Testis (tissue), 3 donors: ENCODE data around the gene PLCB1. TPM values are rescaled to one million over a fixed set of nuclear protein-coding genes. Genes with fewer than 3 reads are reported as not detected.

Experiments used
- DNase-seq: peaks from one replicate; pipeline ENCODE4 v3.0.0-alpha.2; 2019
- H3K27ac ChIP-seq, 2 donors: fragments of 200-600 bp; sonication (generic); one replicate each; pipeline ENCODE4 v1.5.1; 2019
- H3K27me3 ChIP-seq: fragments of 200-600 bp; sonication (generic); one replicate; pipeline ENCODE4 v1.5.1; 2019
- H3K36me3 ChIP-seq: fragments of 200-600 bp; sonication (generic); one replicate; pipeline ENCODE4 v1.5.1; 2017; ENCODE audit warnings: low read depth; ENCODE audit errors: missing control alignments
- H3K4me1 ChIP-seq: fragments of 200-600 bp; sonication (generic); one replicate; pipeline ENCODE4 v1.5.1; 2019
- H3K4me3 ChIP-seq, 2 donors: fragments of 200-600 bp; sonication (generic); one replicate each; pipeline ENCODE4 v1.5.1; 2017 to 2019
- H3K9me3 ChIP-seq: fragments of 200-600 bp; sonication (generic); one replicate; pipeline ENCODE4 v1.5.1; 2017
- CTCF ChIP-seq, 3 experiments: fragments of 450-650 bp in 2 of 3; fragments of 200-600 bp in 1 of 3; sonication (generic) in 1 of 3; IDR thresholded peaks; one replicate each; pipeline ENCODE4 v1.5.1; 2016 to 2019; ENCODE audit warnings: antibody characterized with exemption in 3 of 3, mild to moderate bottlenecking in 2 of 3, moderate library complexity in 1 of 3
- POLR2A ChIP-seq: fragments of 450-650 bp; IDR thresholded peaks from one replicate; pipeline ENCODE4 v1.6.1; 2017; ENCODE audit warnings: antibody characterized with exemption, mild to moderate bottlenecking, moderate library complexity
- WGBS, 2 donors: methylation state at CpG; one replicate each; pipeline ENCODE4 v1.1.5; 2018; 5-methylcytosine and 5-hydroxymethylcytosine counted together
- intact Hi-C: fragments of 100-400 bp; cut with DNase I; formaldehyde crosslinking; loops from one replicate; pipeline ENCODE4 v1.15.1; 2023; ENCODE audit warnings: low total_unique reads
- polyA plus RNA-seq: library from polyadenylated mRNA; stranded (reverse); fragments of 350-450 nt; fragmentation: Illumina TruSeq; extraction: RNeasy Lipid Tissue Mini Kit (QIAGEN cat#74804); gene quantifications from one replicate; pipeline ENCODE4 v1.2.3, GENCODE V29; 2014; ENCODE audit warnings: low read depth, low replicate concordance; ENCODE audit not compliant: insufficient read depth
- total RNA-seq, 2 donors: library from RNA; depleted of rRNA; stranded (reverse); fragments of >200 nt; gene quantifications; one replicate each; pipeline ENCODE4 v1.2.3, GENCODE V29; 2016

The PLCB1 gene
- total and polyA plus RNA-seq, 3 donors from 2014 or later = 3.1 to 9.8 (median 8.2) TPM

- Histone ChIP-seq H3K4me3 (no peak overlapping the region), H3K9me3 (no peaks in the 10 kb centered on the region), H3K27me3 (no peaks in the 10 kb centered on the region), H3K4me1 (no peaks in the 10 kb centered on the region), H3K36me3 (no peaks in the 10 kb centered on the region), H3K27ac (no peak overlapping the region)
- WGBS, 2 donors = 50 to 51% methylated on average over 1 of the region's 1 CpG
- no peak for DNase-seq
- intact Hi-C loops = no loop called here
- no peak for TF ChIP-seq POLR2A
- no peak for TF ChIP-seq CTCF (IDR thresholded peaks at IDR 0.05)
Measured at GRCh38 chr20:8150591-8150990, 18.5 kb downstream of the PLCB1 start.

- Histone ChIP-seq H3K9me3 (no peaks in the 10 kb centered on the region), H3K27me3 (no peaks in the 10 kb centered on the region), H3K36me3 (no peaks in the 10 kb centered on the region), H3K4me3 (no peak overlapping the region), H3K4me1 (no peaks in the 10 kb centered on the region), H3K27ac (no peak overlapping the region)
- no peak for DNase-seq
- WGBS, 2 donors = 65 to 80% methylated on average over 5 of the region's 5 CpGs
- no peak for TF ChIP-seq POLR2A
- intact Hi-C loops = no loop called here
Measured at GRCh38 chr20:8151372-8151771, 19.3 kb downstream of the PLCB1 start.

GRCh38 chr20:8152183-8152582 is 20.1 kb downstream of the PLCB1 start:
- DNase-seq = no peak
- H3K4me3 ChIP-seq = no peak overlapping the region
- H3K27me3 ChIP-seq = no peaks in the 10 kb centered on the region
- no peak for TF ChIP-seq CTCF (IDR thresholded peaks at IDR 0.05)
- no peak for TF ChIP-seq POLR2A
- no peaks in the 10 kb centered on the region for H3K9me3 ChIP-seq
- intact Hi-C loops = no loop called here
- 54 to 64% methylated on average over 1 of the region's 1 CpG for whole genome bisulfite sequencing, 2 donors
- no peaks in the 10 kb centered on the region for H3K4me1 ChIP-seq
- no peaks in the 10 kb centered on the region for H3K36me3 ChIP-seq
- no peak overlapping the region for H3K27ac ChIP-seq

GRCh38 chr20:8152847-8153246 is 20.8 kb downstream of the PLCB1 start:
- H3K27me3 ChIP-seq = no peaks in the 10 kb centered on the region
- H3K9me3 ChIP-seq = no peaks in the 10 kb centered on the region
- no peaks in the 10 kb centered on the region for H3K4me1 ChIP-seq
- no peak for DNase-seq
- intact Hi-C loops = no loop called here
- H3K4me3 ChIP-seq = no peak overlapping the region
- H3K27ac ChIP-seq = no peak overlapping the region
- whole genome bisulfite sequencing, 2 donors = 92 to 94% methylated on average over 2 of the region's 2 CpGs
- TF ChIP-seq CTCF (IDR thresholded peaks at IDR 0.05) = no peak
- no peak for TF ChIP-seq POLR2A
- H3K36me3 ChIP-seq = no peaks in the 10 kb centered on the region

GRCh38 chr20:8153281-8153908 is 21.3 kb downstream of the PLCB1 start:
- no peak for DNase-seq
- intact Hi-C loops = no loop called here
- Histone ChIP-seq H3K9me3 (no peaks in the 10 kb centered on the region), H3K4me3 (no peak overlapping the region), H3K27me3 (no peaks in the 10 kb centered on the region), H3K4me1 (no peaks in the 10 kb centered on the region), H3K27ac (no peak overlapping the region), H3K36me3 (no peaks in the 10 kb centered on the region)
- TF ChIP-seq CTCF (IDR thresholded peaks at IDR 0.05) = no peak
- no peak for TF ChIP-seq POLR2A
- 44 to 53% methylated on average over 3 of the region's 3 CpGs for WGBS, 2 donors
